GM19193 (cell line): ENCODE measurements around the gene EEF2K.

Experiments
- POLR2A ChIP-seq: IDR thresholded peaks from 4 replicates; pipeline ENCODE4 v1.6.1; 2011; ENCODE audit not compliant: insufficient read depth, insufficient read length; ENCODE audit errors: extremely low read depth

Gene EEF2K

DNA sequence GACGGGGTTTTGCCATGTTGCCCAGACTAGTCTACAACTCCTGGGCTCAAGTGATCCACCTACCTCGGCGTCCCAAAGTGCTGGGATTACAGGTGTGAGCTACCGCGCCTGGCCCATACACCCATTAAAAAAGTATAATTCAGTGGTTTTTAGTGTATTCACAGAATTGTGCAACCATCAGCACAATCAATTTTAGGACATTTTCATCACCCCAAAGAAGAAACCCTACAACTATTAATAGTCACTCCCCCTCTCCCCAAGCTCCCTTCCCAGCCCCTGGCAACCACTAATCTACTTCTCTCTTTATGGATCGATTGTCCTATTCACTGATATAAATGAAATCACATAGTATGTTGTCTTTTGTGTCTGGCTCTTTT, 3.8 kb upstream of the EEF2K start:
- no peak for TF ChIP-seq POLR2A

DNA sequence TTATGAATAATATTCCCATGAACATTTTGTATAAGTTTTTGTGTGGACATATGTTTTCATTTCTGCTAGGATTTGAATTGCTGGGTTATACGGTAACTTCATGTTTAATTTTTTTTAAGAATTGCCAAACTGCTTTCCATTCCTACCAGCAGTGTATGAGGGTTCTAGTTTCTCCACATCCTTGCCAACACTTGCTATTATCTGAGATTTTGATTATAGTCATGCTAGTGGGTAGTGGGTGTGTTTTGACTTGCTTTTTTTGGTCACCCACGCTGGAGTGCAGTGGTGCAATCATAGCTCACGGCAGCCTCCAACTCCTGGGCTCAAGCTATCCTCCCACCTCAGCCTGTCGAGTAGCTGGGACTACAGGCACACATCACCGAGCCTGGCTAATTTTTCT, 3.0 kb upstream of the EEF2K start:
- TF ChIP-seq POLR2A, result no peak

DNA sequence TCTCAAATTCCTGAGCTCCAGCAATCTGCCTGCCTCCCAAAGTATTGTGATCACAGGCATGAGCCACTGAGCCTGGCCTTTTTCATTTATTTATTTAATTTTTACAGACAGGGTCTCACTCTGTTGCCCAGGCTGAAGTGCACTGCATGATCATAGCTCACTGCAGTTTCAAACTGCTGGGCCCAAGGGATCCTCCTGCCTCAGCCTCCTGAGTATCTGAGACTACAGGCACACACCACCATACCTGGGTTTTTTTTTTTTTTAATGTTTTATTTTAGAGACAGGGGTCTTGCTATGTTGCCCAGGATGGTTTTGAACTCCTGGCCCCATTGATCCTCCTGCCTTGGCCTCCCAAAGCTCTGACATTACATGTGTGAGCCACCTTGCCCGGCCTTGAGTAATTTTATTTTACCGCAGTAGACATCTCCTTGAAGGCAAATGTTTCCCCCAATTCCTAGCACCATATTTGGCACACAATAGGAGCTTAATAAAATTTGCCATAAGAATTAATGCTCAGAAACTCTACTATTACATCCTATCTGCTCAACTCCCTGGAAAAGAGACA, 1.9 kb upstream of the EEF2K start:
- no peak for TF ChIP-seq POLR2A

DNA sequence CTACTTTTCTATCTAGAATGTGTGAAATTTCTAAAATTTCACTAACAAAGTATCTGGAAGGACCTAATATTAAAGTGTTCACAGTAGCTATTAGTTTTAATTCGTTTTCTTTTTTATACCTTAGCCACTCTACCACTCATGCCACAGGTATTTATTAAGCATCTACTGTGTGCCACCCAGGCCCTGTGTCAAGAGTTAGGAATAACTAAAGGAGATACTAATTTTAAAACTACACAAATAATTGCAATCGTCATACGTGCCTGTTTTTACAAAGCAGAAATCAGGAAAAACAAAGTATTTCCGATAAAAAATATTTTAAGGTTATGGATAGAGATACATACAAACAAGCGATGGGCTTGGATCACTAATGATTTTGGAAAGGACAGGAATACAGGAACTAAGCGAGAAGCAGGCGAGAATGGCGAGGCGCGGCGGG, 483 bp upstream of the EEF2K start:
- TF ChIP-seq POLR2A, result no peak

DNA sequence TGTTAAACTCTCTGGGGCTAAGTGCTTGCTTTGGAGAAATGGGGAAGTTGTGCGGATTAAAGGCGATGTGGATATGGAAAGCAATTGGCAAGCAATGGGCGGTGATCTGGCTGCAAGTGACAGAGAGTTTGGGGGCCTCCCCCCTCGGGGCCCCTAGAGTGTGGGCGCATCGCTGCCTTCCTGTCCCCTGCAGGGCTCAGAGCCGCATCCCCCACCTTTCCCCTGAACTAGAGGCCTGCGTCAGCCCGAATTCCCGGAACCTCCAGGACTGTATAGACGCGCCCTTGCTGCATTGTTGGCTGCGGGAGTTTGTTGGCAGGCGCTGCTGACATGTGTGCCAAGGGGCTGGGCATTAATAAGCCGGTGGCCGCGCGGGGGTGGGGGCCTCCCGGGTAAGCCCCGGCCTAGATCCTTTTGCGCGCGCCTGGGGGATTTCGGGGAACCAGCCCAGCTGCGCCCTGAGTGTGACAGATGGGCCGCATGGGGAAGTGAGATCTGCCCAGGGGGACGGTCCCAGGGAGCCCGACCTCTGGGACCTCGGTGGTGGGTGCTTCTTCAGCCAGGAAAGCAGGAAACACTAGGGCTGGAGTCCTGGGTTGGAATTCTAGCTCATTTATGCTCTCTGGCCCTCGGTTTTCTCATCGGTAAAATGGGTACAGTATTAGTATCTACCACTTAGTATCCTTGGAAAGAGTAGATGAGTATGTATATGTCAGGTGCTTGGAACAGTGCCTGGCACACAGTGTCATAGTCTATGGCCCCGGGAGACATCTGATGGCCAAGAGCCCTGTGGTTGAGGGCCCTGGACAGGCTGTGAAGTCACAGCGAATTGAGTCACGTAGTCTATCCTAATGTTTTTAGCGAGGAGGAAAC, 1.0 kb downstream of the EEF2K start:
- TF ChIP-seq POLR2A, result peak; percentile 55

DNA sequence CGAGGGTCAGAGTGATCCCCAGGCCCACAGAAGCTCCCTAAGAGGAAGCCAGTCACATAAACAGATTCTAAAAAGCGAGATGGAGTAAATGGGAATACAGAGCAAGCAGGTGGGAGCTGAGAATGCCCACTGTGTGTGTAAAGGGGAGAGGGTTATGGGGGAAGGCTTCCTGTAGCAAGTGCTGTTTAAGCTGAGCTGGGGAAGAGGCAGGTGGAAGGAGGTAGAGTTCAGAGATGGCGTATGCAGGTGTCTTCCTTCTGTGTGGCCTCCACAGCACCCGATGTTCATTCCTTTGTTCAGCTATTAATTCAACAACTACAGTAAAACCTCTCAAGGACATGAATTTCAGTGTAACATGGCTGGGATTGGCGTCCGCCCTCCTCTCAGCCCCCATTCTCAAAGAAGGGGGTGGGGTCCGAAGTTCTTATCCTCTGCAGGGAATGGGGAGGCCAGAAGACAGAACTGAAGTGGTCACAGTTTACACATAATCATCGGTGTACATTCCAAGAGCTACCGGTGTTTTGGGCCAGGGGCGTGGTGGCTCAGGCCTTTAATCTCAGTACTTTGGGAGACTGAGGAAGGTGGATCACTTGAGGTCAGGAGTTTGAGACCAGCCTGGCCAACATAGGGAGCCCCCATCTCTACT, 1.8 kb downstream of the EEF2K start:
- no peak for TF ChIP-seq POLR2A

DNA sequence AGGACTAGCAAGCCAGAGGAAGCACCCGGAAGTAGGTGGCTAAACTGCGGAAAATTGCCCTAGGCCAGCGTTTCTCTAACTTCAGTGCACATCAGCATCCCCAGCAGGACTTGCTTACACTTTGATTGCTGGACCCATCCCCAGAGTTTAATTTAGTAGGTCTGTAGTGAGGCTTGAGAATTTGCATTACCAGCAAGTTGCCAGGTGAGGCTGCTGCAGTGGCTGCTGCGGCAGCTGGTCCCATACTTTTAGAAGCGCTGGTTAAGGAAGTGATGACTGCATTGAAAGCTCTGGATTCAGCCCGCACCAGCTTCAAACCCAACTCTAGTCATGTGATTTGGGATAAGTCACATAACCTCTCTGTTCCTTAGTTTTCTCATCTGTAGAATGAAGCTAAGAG, 4.2 kb downstream of the EEF2K start:
- TF ChIP-seq POLR2A, result no peak

DNA sequence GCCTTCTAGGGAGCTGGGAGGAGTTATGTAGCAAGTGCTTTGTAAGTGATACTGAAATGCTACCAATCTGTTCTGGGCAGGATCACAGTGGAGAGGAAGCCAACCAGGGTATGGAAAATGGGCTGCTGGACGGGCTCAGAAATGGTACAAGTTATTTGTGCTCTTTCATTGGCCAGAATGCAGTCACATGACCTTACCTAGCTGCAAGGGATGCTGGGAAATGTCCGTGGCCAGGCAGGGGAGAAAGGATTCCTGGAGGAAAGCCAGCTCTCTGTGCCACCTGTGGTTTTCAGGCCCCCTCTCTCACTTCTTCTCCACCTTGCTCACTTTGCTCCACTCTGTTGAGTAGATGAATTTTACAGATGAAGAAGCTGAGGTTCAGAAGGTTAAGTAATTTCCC, 4.8 kb downstream of the EEF2K start:
- no peak for TF ChIP-seq POLR2A

DNA sequence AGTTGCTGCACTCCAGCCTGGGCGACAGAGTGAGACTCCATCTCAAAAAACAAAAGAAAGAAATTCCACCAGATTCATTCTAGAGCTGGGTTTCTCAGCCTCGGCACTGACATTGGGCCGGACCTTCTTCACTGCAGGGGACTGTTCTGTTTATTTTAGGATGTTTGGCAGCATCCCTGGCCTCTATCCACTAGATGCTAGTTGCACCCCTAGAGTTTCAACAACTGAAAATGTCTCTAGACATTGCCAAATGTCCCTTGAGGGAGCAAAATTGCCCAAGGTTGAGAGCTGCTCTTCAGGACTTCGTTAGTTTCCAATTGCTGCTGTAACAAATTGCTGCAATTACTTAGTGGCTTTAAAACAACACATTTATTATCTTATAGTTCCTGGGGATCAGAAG, 7.2 kb downstream of the EEF2K start:
- no peak for TF ChIP-seq POLR2A

DNA sequence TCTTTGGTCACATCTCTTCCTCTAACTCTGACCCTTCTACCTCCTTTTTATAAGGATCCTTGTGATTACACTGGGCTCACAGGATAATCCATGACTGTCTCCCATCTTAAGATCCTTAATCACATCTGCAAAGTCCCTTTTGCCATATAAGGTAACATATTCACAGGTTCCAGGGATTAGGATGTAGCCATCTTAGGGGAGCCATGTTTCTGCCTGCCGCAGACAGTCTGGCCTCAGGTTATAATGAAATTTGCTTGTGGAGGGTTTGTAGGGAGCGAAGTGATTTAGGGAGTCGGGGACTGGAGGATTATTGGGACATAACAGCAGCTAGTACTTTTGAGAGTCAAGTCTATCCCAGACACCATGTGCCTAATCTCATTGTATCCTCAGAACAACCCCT, 7.7 kb downstream of the EEF2K start:
- TF ChIP-seq POLR2A, result no peak

DNA sequence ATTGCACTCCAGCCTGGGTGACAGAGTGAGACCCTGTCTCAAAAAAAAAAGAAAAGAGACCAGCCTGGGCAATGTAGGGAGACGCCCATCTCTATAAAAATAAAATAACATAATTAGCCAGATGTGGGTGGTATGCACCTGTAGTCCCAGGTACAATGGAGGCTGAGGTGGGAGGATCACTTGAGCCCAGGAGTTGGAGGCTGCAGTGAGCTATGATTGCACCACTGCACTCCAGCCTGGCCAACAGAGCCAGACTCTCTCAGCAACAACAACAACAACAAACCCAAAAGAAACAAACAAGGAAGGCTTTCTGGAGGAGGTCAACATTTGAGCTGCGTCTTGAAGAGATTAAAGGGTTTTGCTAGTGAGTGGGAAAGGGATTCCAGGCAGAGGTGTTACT, 8.3 kb downstream of the EEF2K start:
- no peak for TF ChIP-seq POLR2A

DNA sequence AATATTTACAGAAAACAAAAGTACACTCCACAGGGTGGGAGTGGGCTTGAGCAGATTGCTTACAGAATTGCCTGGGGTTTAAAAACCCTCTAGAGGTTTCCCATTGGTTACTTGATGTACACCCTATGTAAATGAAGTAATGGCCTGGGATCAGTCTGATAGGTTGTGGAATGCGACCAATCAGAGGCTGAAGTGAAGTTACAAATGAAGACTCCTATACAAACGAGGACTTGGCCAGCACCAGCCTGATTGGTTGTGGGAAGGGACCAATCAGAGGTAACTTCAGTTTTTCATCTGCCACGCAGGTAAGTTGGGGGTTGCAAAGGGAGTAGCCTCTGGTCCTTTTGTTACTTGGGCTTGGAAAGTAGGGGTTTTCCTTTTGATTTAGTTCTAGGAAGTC, 8.8 kb downstream of the EEF2K start:
- TF ChIP-seq POLR2A, result no peak

DNA sequence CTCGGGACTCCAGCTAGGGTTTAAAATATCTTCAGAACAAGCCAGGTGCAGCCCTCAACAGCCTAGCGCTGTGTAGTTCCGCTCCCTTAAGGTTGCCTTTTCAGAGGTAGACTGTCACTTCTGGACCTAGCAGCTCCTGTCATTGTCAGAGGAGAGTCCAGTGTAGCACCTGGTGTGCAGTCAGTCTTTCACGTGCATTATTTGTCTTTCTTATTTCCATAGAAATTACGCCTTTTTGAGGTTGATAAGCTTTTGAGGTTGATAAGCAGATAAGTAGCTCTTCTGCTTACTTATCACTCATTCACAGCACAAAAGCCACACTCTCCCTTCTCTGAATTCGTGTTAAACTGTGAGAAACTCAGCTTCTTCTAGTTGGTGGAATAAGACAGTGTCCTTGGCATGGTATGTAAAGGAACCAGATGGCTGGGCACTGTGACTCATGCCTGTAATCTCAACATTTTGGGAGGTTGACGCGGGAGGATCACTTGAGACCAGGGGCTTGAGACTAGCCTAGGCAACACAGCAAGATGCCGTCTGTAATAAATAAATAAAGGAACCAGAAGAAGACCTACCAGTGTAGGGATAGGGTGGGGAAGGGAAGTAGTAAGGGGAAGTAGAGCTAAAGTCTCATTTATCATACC, 10.2 kb downstream of the EEF2K start:
- TF ChIP-seq POLR2A, result no peak

DNA sequence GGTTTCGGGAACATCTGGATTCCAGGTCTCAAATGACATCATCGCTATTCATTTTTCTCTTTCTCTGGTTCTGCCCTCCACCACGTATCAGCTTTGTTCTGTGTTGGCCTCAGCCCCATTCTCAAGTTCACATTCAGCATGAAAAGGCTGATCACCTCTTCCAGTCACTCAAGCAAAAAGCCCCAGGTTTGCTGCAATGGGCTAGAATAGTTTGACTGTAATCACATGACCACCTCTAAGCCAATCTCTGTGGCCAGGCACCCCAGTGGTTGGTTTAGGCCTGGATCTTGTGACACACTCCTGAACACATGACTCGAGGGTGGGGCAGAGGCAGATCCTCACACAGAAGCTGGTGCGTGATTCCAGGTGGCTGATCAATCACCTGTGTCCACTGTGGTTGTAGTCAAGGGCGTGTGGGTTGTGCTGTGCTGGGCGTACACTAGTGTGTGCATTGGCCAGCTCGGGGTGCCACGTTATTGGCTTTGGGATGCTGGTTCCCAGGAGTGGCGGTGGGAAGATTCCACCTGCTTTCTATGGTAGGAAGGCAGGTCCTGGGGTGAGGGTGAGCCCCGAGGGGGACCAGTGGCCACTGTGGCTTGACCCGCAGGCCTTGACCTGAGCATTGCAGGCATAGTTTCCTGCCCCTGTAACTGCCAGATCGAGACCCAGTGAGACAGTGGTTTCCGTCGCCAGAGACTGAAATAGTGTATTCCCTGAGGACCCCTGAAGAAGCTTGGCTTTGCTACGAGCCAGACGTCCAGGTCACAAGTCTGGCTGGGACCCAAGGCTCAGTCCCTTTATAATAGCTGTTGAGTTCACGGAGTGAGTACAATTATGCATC, 12.0 kb downstream of the EEF2K start:
- TF ChIP-seq POLR2A, result peak; percentile 62
